ENCODE data around the gene CACNA1C. TPM values are rescaled to one million over a fixed set of nuclear protein-coding genes. Genes with fewer than 3 reads are reported as not detected.

CACNA1C gene
- total RNA-seq, 2 experiments from 2014 or later: 0.05 to 0.08 TPM

- no peaks in the 10 kb centered on the region for H3K27me3 Mint-ChIP-seq
- no peak overlapping the region for H3K4me3 ChIP-seq (ENCODE audit: low read length)
- no peaks in the 10 kb centered on the region for H3K27me3 ChIP-seq (ENCODE audit: control insufficient read depth in 1 of 2, insufficient read depth in 2 of 2, low read length in 2 of 2)
- H3K4me1 Mint-ChIP-seq (ENCODE audit: low read depth): no peaks in the 10 kb centered on the region
- H3K27ac Mint-ChIP-seq: no peak overlapping the region
- DNase-seq (no peak), ATAC-seq (ENCODE audit: poor library complexity) (no peak)
- TF ChIP-seq CTCF (IDR thresholded peaks at IDR 0.05): no peak
- H3K4me1 ChIP-seq (ENCODE audit: insufficient read depth, low read length): no peaks in the 10 kb centered on the region
- H3K4me3 Mint-ChIP-seq: no peak overlapping the region
- ChIA-PET POLR2A (interaction anchor here (0.6 kb wide), 1 partner anchor 95 kb away, joined by 3 read pairs; no protein-coding TSS in a partner anchor), CTCF (no interaction called here)
- intact Hi-C loops (cut with DNase I, micrococcal nuclease): no loop called here
- no peaks in the 10 kb centered on the region for H3K9me3 Mint-ChIP-seq
- H3K9me3 ChIP-seq (ENCODE audit: control insufficient read depth in 1 of 2, insufficient read depth in 1 of 2, low read length in 2 of 2): no peaks in the 10 kb centered on the region
- no peak overlapping the region for H3K27ac ChIP-seq (ENCODE audit: low read depth in 1 of 2, low read length in 2 of 2)
- H3K36me3 ChIP-seq (ENCODE audit: insufficient read depth, low read length): no peaks in the 10 kb centered on the region
- no peaks in the 10 kb centered on the region for H3K36me3 Mint-ChIP-seq (ENCODE audit: low read depth)
Observed at GRCh38 chr12:2418579-2418978, 365.8 kb downstream of the CACNA1C start.

GRCh38 chr12:2422591-2422990 is 369.8 kb downstream of the CACNA1C start:
- peaks cover 4% of the 10 kb centered on the region for H3K27me3 Mint-ChIP-seq
- Histone ChIP-seq H3K27me3 (ENCODE audit: control insufficient read depth in 1 of 2, insufficient read depth in 2 of 2, low read length in 2 of 2) (no peaks in the 10 kb centered on the region), H3K4me3 (ENCODE audit: low read length) (no peak overlapping the region), H3K9me3 (ENCODE audit: control insufficient read depth in 1 of 2, insufficient read depth in 1 of 2, low read length in 2 of 2) (no peaks in the 10 kb centered on the region), H3K27ac (ENCODE audit: low read depth in 1 of 2, low read length in 2 of 2) (no peak overlapping the region), H3K4me1 (ENCODE audit: insufficient read depth, low read length) (no peaks in the 10 kb centered on the region), H3K36me3 (ENCODE audit: insufficient read depth, low read length) (no peaks in the 10 kb centered on the region)
- DNase-seq: no peak
- TF ChIP-seq CTCF (IDR thresholded peaks at IDR 0.05): no peak
- peaks cover 2% of the 10 kb centered on the region for H3K9me3 Mint-ChIP-seq
- POLR2A ChIA-PET: no interaction called here
- ATAC-seq (ENCODE audit: poor library complexity): no peak
- intact Hi-C loops (cut with DNase I, micrococcal nuclease): no loop called here
- no peaks in the 10 kb centered on the region for H3K4me1 Mint-ChIP-seq (ENCODE audit: low read depth)
- no peak overlapping the region for H3K27ac Mint-ChIP-seq
- CTCF ChIA-PET: no interaction called here
- no peaks in the 10 kb centered on the region for H3K36me3 Mint-ChIP-seq (ENCODE audit: low read depth)
- no peak overlapping the region for H3K4me3 Mint-ChIP-seq

GRCh38 chr12:2429032-2429431 is 376.2 kb downstream of the CACNA1C start:
- H3K4me1 ChIP-seq (ENCODE audit: insufficient read depth, low read length): no peaks in the 10 kb centered on the region
- no peak for TF ChIP-seq CTCF (IDR thresholded peaks at IDR 0.05)
- no peak overlapping the region for H3K27ac ChIP-seq (ENCODE audit: low read depth in 1 of 2, low read length in 2 of 2)
- POLR2A ChIA-PET: no interaction called here
- Mint-ChIP-seq H3K27me3 (peaks cover 2% of the 10 kb centered on the region), H3K4me1 (ENCODE audit: low read depth) (no peaks in the 10 kb centered on the region), H3K4me3 (no peak overlapping the region), H3K36me3 (ENCODE audit: low read depth) (no peaks in the 10 kb centered on the region), H3K9me3 (peaks cover 2% of the 10 kb centered on the region), H3K27ac (no peak overlapping the region)
- H3K9me3 ChIP-seq (ENCODE audit: control insufficient read depth in 1 of 2, insufficient read depth in 1 of 2, low read length in 2 of 2): peaks cover 0 to 5% of the 10 kb centered on the region in 2 experiments
- no peaks in the 10 kb centered on the region for H3K36me3 ChIP-seq (ENCODE audit: insufficient read depth, low read length)
- CTCF ChIA-PET: no interaction called here
- intact Hi-C loops (cut with DNase I, micrococcal nuclease): no loop called here
- no peak for ATAC-seq (ENCODE audit: poor library complexity)
- H3K27me3 ChIP-seq (ENCODE audit: control insufficient read depth in 1 of 2, insufficient read depth in 2 of 2, low read length in 2 of 2): no peaks in the 10 kb centered on the region
- no peak overlapping the region for H3K4me3 ChIP-seq (ENCODE audit: low read length)
- DNase-seq: no peak

Measured in CD4-positive, alpha-beta T cell (primary cell).